ENCODE measurements around the gene SLC10A1.

The SLC10A1 gene

GRCh38 chr14:69794791-69795190 lies 2.2 kb downstream of the SLC10A1 start:
- TF ChIP-seq SPI1 (IDR thresholded peaks at IDR 0.05; ENCODE audit: low read depth, low read length), result no peak
- no peak for TF ChIP-seq PAX5 (IDR thresholded peaks at IDR 0.05; ENCODE audit: insufficient read depth, low read length, severe bottlenecking)
- no peak for TF ChIP-seq POLR2A (IDR thresholded peaks at IDR 0.05; ENCODE audit: low read depth, low read length)
- no peak for TF ChIP-seq POLR2AphosphoS5 (IDR thresholded peaks at IDR 0.05; ENCODE audit: low read depth, low read length)
- FAIRE-seq, result no peak
- no peak for DNase-seq (ENCODE audit: insufficient read length, low spot score)

- no peak for TF ChIP-seq POLR2AphosphoS5 (IDR thresholded peaks at IDR 0.05; ENCODE audit: low read depth, low read length)
- no peak for TF ChIP-seq TAF1 (IDR thresholded peaks at IDR 0.05; ENCODE audit: low read depth, low read length)
- TF ChIP-seq PAX5 (IDR thresholded peaks at IDR 0.05; ENCODE audit: insufficient read depth, low read length, severe bottlenecking), result no peak
- FAIRE-seq (no peak), DNase-seq (ENCODE audit: insufficient read length, low spot score) (no peak)
These were observed 4.1 kb downstream of the SLC10A1 start for GRCh38 chr14:69792887-69793421.

- no peak for TF ChIP-seq POU2F2 (IDR thresholded peaks at IDR 0.05; ENCODE audit: low read depth, low read length)
- TF ChIP-seq POLR2AphosphoS5 (IDR thresholded peaks at IDR 0.05; ENCODE audit: low read depth, low read length), result no peak
- no peak for TF ChIP-seq POLR2A (IDR thresholded peaks at IDR 0.05; ENCODE audit: low read depth, low read length)
- TF ChIP-seq PAX5 (IDR thresholded peaks at IDR 0.05; ENCODE audit: insufficient read depth, low read length, severe bottlenecking), result no peak
- TF ChIP-seq TAF1 (IDR thresholded peaks at IDR 0.05; ENCODE audit: low read depth, low read length), result no peak
- TF ChIP-seq SPI1 (IDR thresholded peaks at IDR 0.05; ENCODE audit: low read depth, low read length), result no peak
- FAIRE-seq, result peak; percentile 9
- no peak for DNase-seq (ENCODE audit: insufficient read length, low spot score)
These were observed 7.9 kb downstream of the SLC10A1 start for GRCh38 chr14:69789118-69789640.

DNA sequence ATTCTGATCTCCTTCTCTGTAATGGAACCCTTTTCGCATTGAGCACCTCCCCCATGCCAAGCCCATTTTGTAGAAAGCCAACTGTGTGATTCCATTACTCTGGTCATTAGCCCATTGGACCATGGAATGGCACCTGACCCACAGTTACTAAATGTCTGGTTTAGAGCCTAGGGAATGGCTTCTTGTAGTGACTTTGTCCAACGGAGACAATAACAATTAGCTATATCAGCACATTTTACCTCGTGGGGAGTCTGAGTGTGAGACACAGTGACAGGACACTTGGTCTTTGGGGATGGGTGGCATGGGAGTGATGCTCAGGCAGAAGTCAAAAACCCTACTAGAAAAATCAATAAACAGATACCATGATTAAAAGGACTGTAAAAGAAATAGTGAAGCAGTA lies 10.4 kb downstream of the SLC10A1 start:
- DNase-seq (ENCODE audit: insufficient read length, low spot score) (no peak), FAIRE-seq (no peak)
- TF ChIP-seq POLR2A (IDR thresholded peaks at IDR 0.05; ENCODE audit: low read depth, low read length) (no peak), POU2F2 (IDR thresholded peaks at IDR 0.05; ENCODE audit: low read depth, low read length) (no peak), POLR2AphosphoS5 (IDR thresholded peaks at IDR 0.05; ENCODE audit: low read depth, low read length) (no peak), TAF1 (IDR thresholded peaks at IDR 0.05; ENCODE audit: low read depth, low read length) (no peak), PAX5 (IDR thresholded peaks at IDR 0.05; ENCODE audit: insufficient read depth, low read length, severe bottlenecking) (no peak), SPI1 (IDR thresholded peaks at IDR 0.05; ENCODE audit: low read depth, low read length) (no peak)

GRCh38 chr14:69784942-69785341 lies 12.1 kb downstream of the SLC10A1 start:
- DNase-seq (ENCODE audit: insufficient read length, low spot score) (no peak), FAIRE-seq (no peak)
- no peak for TF ChIP-seq POLR2A (IDR thresholded peaks at IDR 0.05; ENCODE audit: low read depth, low read length)
- TF ChIP-seq SPI1 (IDR thresholded peaks at IDR 0.05; ENCODE audit: low read depth, low read length), result no peak
- no peak for TF ChIP-seq TAF1 (IDR thresholded peaks at IDR 0.05; ENCODE audit: low read depth, low read length)
- no peak for TF ChIP-seq PAX5 (IDR thresholded peaks at IDR 0.05; ENCODE audit: insufficient read depth, low read length, severe bottlenecking)
- TF ChIP-seq POLR2AphosphoS5 (IDR thresholded peaks at IDR 0.05; ENCODE audit: low read depth, low read length), result no peak

- TF ChIP-seq PAX5 (IDR thresholded peaks at IDR 0.05; ENCODE audit: insufficient read depth, low read length, severe bottlenecking) (no peak), SPI1 (IDR thresholded peaks at IDR 0.05; ENCODE audit: low read depth, low read length) (no peak), POLR2AphosphoS5 (IDR thresholded peaks at IDR 0.05; ENCODE audit: low read depth, low read length) (no peak; the same call in 1 of the 2 replicates), TAF1 (IDR thresholded peaks at IDR 0.05; ENCODE audit: low read depth, low read length) (no peak), POU2F2 (IDR thresholded peaks at IDR 0.05; ENCODE audit: low read depth, low read length) (no peak), POLR2A (IDR thresholded peaks at IDR 0.05; ENCODE audit: low read depth, low read length) (no peak)
- FAIRE-seq (no peak), DNase-seq (ENCODE audit: insufficient read length, low spot score) (no peak)
These were observed 16.1 kb downstream of the SLC10A1 start for GRCh38 chr14:69780952-69781351.

- DNase-seq (ENCODE audit: insufficient read length, low spot score) (no peak), FAIRE-seq (no peak)
- TF ChIP-seq SPI1 (IDR thresholded peaks at IDR 0.05; ENCODE audit: low read depth, low read length) (no peak), POLR2A (IDR thresholded peaks at IDR 0.05; ENCODE audit: low read depth, low read length) (peak; percentile 34; the same call in 1 of the 2 replicates)
These were observed 16.9 kb downstream of the SLC10A1 start for GRCh38 chr14:69780092-69780491.

- no peak for TF ChIP-seq POU2F2 (IDR thresholded peaks at IDR 0.05; ENCODE audit: low read depth, low read length)
- peak; percentile 72; the same call in 1 of the 2 replicates for TF ChIP-seq POLR2A (IDR thresholded peaks at IDR 0.05; ENCODE audit: low read depth, low read length)
- TF ChIP-seq POLR2AphosphoS5 (IDR thresholded peaks at IDR 0.05; ENCODE audit: low read depth, low read length), result peak; percentile 69; the same call in 1 of the 2 replicates
- DNase-seq (ENCODE audit: insufficient read length, low spot score) (no peak), FAIRE-seq (no peak)
These were observed 18.0 kb downstream of the SLC10A1 start for GRCh38 chr14:69779088-69779487.

DNA sequence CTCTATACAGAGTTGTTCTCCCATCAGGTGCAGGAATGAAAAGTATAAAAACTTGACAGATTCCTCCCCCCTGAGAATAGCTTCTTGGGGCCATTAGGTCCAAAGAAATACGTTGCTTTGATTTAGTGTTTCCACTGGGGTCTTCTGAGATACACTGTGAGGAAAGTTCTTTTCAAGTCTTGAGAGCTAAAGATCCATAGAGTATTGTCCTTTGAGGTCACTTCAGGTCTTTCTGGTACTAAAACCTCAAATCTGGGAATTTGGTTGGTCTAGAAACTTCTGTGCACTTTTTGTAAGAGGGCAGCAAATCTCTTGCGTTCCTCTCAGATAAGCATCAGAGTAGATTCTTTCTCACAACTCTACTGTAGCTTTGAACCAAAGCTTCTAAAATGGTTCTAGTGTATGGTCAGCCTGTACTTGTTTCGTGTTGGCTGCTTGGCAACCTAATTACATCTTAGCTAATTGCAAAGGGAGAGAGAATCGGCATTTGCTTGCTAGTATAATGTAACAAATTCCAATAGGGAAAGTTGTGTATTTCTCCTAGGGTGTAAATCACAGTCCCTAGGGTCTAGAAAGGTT lies 20.1 kb downstream of the SLC10A1 start:
- no peak for FAIRE-seq
- TF ChIP-seq POLR2A (IDR thresholded peaks at IDR 0.05; ENCODE audit: low read depth, low read length) (peak; percentile 58; the same call in 1 of the 2 replicates), POLR2AphosphoS5 (IDR thresholded peaks at IDR 0.05; ENCODE audit: low read depth, low read length) (peak; percentile 73; the same call in 1 of the 2 replicates), TAF1 (IDR thresholded peaks at IDR 0.05; ENCODE audit: low read depth, low read length) (no peak)
- DNase-seq (ENCODE audit: insufficient read length, low spot score), result no peak

DNA sequence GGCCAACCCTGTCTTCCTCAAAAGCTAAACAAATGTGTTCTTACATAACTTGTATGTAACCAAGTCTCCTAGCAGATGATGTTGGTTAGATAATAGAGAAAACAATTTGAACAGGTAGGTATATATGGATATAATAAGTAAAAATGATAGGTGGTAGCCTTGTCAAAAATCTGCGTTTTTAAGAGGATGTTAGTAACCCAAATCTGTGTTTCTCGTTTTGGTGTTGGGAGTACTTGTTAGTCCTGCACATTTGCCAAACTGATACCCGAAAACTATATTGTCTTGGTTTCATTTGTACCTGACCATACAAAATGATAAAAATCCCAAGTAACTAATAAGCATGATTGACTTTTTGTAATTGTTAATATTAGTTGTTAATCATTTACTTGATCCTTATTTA lies 22.0 kb downstream of the SLC10A1 start:
- DNase-seq (ENCODE audit: insufficient read length, low spot score), result no peak
- peak; percentile 67 for TF ChIP-seq POLR2AphosphoS5 (IDR thresholded peaks at IDR 0.05; ENCODE audit: low read depth, low read length)
- peak; percentile 50; the same call in 1 of the 2 replicates for TF ChIP-seq POLR2A (IDR thresholded peaks at IDR 0.05; ENCODE audit: low read depth, low read length)
- no peak for TF ChIP-seq SPI1 (IDR thresholded peaks at IDR 0.05; ENCODE audit: low read depth, low read length)
- no peak for FAIRE-seq
